ENCODE data around the gene SCUBE2. TPM values are rescaled to one million over a fixed set of nuclear protein-coding genes. Genes with fewer than 3 reads are reported as not detected.

Gene SCUBE2
- polyA plus RNA-seq, 1 of the 3 experiments (the other 2 are of a cell fraction): 0.76 TPM

DNA sequence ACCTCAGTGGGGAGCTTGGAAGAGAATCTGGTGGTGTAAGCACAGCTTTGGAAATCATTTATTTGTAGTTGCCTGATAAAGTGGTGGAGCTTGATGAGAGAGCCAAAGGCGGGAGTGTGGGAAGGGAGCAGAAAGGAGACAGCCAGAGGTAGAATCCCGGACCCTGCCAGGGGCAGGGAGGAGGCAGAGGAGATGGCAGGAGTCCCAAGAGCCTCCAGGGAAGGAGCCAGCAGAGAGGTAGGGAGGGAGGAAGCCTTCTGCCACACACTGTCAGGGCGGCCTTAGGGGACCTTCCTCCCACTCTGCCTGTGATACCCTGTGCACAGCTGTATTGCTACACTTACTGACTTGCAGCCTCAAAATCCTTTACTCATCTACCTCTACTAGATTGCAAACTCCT, 15.4 kb downstream of the SCUBE2 start:
- 79% methylated on average over 3 of the region's 3 CpGs for WGBS (ENCODE audit: low lambda C conversion rate)
- Histone ChIP-seq H3K27me3 (ENCODE audit: insufficient read depth) (no peaks in the 10 kb centered on the region), H3K79me2 (ENCODE audit: insufficient read depth) (no peaks in the 10 kb centered on the region), H3F3A (replicated peaks; ENCODE audit: insufficient read depth) (no peaks in the 10 kb centered on the region), H3K9me2 (no peaks in the 10 kb centered on the region), H3K4me2 (no peak overlapping the region), H4K20me1 (ENCODE audit: insufficient read depth) (no peaks in the 10 kb centered on the region), H2AFZ (ENCODE audit: low read depth) (no peak overlapping the region), H3K4me3 (ENCODE audit: low read depth in 2 of 2, low read length in 1 of 2) (no peak overlapping the region), H3K9ac (no peak overlapping the region), H3K4me1 (ENCODE audit: control insufficient read depth in 1 of 2, insufficient read depth in 2 of 2, low read depth in 1 of 2, low read length in 1 of 2) (peaks cover 0 to 19% of the 10 kb centered on the region in 2 experiments; a peak in 1 of 4 replicates), H3K27ac (ENCODE audit: low read depth in 2 of 2, low read length in 1 of 2) (peak overlapping the region in 1 of 2 experiments; percentile 1; a peak in 1 of 4 replicates), H3K9me3 (no peaks in the 10 kb centered on the region), H3K36me3 (replicated peaks in 1 of 2; ENCODE audit: control insufficient read depth in 1 of 2, insufficient read depth in 2 of 2, low read length in 1 of 2) (peaks cover 0 to 4% of the 10 kb centered on the region in 2 experiments)
- ChIA-PET CTCF (interaction anchor here (1.2 to 1.5 kb wide), 4 partner anchors 14 to 62 kb away, joined by 3 to 5 read pairs (median 5); no protein-coding TSS in a partner anchor), POLR2A (no interaction called here)
- no peak for DNase-seq
- no peak for TF ChIP-seq GATA2 (CRISPR knock-in tag; IDR thresholded peaks at IDR 0.05)
- no peak for TF ChIP-seq EP300 (IDR thresholded peaks at IDR 0.05; ENCODE audit: borderline replicate concordance in 1 of 2, low read depth in 1 of 2, low read length in 1 of 2)
- TF ChIP-seq, protein P1, sequence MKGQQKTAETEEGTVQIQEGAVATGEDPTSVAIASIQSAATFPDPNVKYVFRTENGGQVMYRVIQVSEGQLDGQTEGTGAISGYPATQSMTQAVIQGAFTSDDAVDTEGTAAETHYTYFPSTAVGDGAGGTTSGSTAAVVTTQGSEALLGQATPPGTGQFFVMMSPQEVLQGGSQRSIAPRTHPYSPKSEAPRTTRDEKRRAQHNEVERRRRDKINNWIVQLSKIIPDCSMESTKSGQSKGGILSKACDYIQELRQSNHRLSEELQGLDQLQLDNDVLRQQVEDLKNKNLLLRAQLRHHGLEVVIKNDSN (IDR thresholded peaks at IDR 0.05; ENCODE audit: borderline replicate concordance, low read depth): no peak
- TF ChIP-seq, protein P2, sequence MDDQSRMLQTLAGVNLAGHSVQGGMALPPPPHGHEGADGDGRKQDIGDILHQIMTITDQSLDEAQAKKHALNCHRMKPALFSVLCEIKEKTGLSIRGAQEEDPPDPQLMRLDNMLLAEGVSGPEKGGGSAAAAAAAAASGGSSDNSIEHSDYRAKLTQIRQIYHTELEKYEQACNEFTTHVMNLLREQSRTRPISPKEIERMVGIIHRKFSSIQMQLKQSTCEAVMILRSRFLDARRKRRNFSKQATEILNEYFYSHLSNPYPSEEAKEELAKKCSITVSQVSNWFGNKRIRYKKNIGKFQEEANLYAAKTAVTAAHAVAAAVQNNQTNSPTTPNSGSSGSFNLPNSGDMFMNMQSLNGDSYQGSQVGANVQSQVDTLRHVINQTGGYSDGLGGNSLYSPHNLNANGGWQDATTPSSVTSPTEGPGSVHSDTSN (IDR thresholded peaks at IDR 0.05): no peak
- no peak for TF ChIP-seq EZH2phosphoT487 (IDR thresholded peaks at IDR 0.05; ENCODE audit: borderline replicate concordance, low read depth)
- TF ChIP-seq, protein P3, sequence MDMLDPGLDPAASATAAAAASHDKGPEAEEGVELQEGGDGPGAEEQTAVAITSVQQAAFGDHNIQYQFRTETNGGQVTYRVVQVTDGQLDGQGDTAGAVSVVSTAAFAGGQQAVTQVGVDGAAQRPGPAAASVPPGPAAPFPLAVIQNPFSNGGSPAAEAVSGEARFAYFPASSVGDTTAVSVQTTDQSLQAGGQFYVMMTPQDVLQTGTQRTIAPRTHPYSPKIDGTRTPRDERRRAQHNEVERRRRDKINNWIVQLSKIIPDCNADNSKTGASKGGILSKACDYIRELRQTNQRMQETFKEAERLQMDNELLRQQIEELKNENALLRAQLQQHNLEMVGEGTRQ (IDR thresholded peaks at IDR 0.05; ENCODE audit: borderline replicate concordance, low read depth, low read length): no peak
- no peak for TF ChIP-seq TEAD4 (IDR thresholded peaks at IDR 0.05; ENCODE audit: borderline replicate concordance, insufficient read depth)
- no peak for TF ChIP-seq FOXJ3 (CRISPR knock-in tag; IDR thresholded peaks at IDR 0.05)
- TF ChIP-seq CHD2 (IDR thresholded peaks at IDR 0.05; ENCODE audit: low read length, partially characterized antibody): no peak
- no peak for TF ChIP-seq NRF1 (IDR thresholded peaks at IDR 0.05; ENCODE audit: low read depth, low read length)
- no peak for TF ChIP-seq RCOR1 (IDR thresholded peaks at IDR 0.05; ENCODE audit: low read length)
- TF ChIP-seq FOSL2 (IDR thresholded peaks at IDR 0.05; ENCODE audit: borderline replicate concordance, low read depth): no peak
- no peak for TF ChIP-seq RXRA (IDR thresholded peaks at IDR 0.05; ENCODE audit: borderline replicate concordance, low read depth)
- TF ChIP-seq, protein P4, sequence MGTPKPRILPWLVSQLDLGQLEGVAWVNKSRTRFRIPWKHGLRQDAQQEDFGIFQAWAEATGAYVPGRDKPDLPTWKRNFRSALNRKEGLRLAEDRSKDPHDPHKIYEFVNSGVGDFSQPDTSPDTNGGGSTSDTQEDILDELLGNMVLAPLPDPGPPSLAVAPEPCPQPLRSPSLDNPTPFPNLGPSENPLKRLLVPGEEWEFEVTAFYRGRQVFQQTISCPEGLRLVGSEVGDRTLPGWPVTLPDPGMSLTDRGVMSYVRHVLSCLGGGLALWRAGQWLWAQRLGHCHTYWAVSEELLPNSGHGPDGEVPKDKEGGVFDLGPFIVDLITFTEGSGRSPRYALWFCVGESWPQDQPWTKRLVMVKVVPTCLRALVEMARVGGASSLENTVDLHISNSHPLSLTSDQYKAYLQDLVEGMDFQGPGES (IDR thresholded peaks at IDR 0.05; ENCODE audit: low read depth, low read length): no peak
- TF ChIP-seq, protein P5, sequence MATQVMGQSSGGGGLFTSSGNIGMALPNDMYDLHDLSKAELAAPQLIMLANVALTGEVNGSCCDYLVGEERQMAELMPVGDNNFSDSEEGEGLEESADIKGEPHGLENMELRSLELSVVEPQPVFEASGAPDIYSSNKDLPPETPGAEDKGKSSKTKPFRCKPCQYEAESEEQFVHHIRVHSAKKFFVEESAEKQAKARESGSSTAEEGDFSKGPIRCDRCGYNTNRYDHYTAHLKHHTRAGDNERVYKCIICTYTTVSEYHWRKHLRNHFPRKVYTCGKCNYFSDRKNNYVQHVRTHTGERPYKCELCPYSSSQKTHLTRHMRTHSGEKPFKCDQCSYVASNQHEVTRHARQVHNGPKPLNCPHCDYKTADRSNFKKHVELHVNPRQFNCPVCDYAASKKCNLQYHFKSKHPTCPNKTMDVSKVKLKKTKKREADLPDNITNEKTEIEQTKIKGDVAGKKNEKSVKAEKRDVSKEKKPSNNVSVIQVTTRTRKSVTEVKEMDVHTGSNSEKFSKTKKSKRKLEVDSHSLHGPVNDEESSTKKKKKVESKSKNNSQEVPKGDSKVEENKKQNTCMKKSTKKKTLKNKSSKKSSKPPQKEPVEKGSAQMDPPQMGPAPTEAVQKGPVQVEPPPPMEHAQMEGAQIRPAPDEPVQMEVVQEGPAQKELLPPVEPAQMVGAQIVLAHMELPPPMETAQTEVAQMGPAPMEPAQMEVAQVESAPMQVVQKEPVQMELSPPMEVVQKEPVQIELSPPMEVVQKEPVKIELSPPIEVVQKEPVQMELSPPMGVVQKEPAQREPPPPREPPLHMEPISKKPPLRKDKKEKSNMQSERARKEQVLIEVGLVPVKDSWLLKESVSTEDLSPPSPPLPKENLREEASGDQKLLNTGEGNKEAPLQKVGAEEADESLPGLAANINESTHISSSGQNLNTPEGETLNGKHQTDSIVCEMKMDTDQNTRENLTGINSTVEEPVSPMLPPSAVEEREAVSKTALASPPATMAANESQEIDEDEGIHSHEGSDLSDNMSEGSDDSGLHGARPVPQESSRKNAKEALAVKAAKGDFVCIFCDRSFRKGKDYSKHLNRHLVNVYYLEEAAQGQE (IDR thresholded peaks at IDR 0.05; ENCODE audit: low read depth, low read length): no peak

All from SK-N-SH (cell line).